GM21367 (cell line): ENCODE results near the gene SPATA33.

Experiments used
- ATAC-seq: cut with Tn5 transposase; IDR thresholded peaks from one replicate; pipeline ENCODE4 v1.9.1; 2021; ENCODE audit not compliant: unreplicated experiment

Gene SPATA33

DNA sequence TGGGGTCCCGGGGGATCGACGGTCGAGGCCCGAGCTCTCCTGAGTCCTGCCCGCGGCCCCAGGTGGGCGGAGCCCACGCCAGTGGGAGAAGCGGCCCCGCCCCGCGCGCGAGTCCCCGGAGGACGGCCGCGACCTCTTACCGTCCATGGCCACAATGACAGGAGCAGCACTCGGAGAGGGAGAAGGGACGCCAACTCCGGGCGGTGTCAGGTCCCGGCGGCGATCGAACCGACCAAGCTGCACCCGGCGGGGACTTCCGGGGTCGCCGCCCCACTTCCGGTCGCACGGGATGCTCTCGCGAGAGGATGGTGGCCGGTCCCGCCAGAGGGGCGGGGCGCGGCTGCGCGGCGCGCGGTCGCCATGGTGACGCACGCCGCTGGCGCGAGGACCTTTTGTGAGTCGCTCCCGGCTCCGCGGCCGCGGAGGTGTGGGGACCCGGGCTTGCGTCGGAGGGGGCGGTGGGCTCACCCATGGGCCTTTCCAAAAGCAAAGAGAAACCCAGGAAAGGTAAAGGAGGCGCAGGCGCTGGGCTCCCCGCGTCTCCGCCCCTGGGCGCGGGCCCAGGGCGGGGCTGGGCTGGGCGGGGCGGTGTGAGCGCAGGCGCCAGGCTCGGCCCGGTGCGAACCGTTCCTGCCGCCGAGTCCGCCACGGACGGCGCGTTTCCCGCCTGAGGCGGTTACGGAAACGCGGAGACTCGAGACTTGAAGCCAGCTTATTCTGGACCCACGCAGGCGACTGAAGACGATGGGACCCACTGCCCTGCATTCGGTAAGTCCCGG lies at the start of gene SPATA33, which contains the start of gene CHMP1A:
SPATA33 (plus strand) TSS at position 395 of the 779 bp plus-strand sequence; CDS start at position 471, 76 bp downstream.
CHMP1A (minus strand) TSS at position 267 of the 779 bp plus-strand sequence; CDS start at position 147, 120 bp downstream.
- ATAC-seq = peak; percentile 85

DNA sequence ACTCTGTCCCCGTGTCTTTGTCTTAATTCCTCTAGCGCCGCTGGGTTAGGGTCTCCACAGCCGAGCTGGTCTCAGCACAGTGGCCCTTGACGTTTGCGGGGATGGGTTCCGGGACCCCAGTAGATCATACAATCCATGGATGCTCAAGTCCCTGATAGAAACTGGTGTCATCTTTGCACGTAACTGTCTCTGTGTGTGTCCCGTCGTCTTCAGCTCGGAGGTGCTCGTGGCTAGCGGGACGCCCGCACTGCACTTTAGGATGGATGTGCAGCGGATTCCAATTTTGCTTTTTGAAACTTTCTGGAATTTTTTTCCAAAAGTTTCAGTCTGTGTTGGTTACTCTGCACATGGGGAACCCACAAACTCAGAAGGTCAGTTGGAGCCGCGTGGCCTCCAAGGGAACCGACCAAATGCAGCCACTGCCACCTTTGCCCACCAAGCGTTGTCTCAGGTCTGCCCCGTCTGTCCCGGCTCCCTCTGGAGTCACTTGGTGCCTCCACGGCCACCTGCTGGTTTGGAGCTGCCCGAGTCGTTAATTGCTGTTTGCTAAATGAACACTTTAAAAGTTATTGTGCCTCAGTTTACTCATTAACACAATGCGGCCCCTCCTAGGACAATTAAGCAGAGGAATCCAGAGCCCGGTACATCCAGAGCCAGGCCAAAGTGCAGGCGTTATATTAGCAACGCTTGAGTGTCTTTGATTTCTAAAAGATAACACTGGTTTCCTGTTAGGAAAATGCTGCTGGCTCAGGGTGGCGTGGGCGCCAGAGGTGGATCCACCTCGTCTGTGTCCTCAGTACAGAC lies 49.5 kb upstream of the SPATA33 start:
- no peak for ATAC-seq

DNA sequence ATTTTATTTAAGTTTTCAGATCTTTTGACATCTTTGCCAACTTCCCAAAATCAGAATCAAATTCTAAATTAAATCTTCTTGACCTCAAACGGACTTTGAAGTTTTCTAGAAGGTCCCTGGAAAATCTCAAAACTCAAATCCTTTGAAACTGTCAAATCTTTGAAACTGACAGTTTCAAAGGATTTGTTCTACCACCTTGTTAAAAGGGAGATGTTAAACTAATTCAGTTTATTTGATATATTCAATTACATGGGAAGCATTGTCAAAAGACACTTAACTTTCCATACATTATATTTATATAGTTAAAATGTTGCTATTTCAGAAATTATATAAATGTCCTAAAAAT lies 47.6 kb upstream of the SPATA33 start:
- no peak for ATAC-seq

DNA sequence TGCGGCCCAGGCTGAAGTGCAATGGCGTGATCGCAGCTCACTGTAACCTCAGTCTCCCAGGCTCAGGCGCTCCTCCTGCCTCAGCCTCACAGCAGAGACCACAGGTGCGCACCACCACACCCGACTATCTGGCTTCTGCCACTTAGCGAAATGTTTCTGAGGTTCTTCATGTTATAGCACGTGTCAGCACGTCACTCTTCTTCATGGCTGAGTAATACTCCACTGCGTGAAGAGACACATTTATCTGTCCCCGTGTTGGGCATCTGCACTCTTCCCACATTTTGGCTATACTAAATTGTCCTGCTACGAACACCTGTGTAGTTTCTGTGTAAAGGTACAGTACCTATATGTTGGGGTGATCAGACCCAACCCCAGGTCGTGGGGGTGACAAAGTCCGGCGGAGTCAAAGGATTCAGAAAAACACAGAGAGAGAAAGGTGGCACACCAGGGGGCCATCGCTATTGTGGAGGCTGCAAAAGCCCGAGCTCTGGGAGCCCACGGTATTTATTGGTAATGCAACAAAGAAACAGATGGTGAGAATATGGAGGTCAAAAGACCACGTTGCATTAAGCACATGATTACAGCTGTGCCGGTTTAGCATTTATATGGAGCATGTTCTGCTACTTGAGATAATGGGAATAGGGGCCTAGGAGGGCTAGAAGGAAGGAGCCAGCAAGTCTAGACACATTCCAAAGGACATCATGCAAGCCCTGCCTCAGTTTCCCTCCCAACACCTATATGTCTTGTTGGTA lies 45.0 kb upstream of the SPATA33 start:
- ATAC-seq = no peak

DNA sequence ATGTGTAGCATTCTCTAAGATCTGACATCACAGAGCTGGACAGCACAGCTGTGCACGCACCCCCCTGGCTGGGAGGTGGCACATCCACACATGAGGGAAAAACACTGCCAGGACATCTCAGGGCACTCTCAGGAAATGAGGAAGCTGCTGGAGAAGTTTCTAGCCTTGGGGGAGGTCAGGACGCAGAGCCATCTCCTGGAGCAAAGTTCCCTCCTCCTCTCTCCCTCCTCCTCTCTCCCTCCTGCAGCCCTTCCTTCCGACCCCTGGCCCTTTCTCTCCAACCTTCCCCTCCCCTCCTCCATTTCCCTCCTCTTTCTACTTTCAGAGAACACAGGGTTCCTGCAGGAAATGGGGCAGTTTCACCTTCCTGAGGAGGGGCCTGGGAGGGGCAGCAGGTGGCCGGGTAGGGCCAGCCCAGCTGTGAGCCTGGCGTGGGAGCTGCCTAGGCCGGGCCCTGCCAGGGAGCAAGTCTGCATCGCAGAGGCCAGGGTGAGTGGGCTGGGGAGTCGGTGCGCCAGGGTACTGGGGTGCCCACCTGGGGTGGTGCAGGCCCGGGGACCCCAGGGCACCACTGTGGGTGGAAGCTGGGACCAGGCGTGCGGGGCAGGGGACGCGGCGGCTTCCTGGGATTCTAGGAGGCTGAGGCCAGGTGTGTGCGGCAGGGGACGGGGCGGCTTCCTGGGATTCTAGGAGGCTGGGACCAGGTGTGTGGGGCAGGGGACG lies 44.2 kb upstream of the SPATA33 start, which contains the start of gene DPEP1:
DPEP1 (plus strand) TSS at position 412 of the 723 bp plus-strand sequence. CDS start 16,769 bp downstream, outside the sequence.
- ATAC-seq = no peak

DNA sequence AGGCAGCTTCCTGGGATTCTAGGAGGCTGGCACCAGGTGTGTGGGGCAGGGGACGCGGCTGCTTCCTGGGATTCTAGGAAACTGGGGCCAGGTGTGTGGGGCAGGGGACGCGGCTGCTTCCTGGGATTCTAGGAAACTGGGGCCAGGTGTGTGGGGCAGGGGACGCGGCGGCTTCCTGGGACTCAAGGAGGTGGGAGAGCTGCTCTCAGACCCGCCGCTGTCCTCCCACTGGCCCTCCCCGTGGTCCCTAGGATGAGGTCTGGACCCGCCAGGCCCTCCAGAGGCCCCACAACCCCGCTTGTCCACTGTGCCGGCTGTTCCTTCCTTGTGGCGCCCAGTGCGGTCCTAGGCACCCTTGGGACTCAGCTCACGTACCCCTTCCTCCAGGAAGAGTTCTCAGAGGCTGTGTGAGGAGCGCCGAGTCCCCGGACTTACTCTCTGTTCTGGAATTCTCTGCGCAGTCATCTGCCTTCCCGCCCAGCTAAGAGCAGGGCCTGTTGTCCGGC lies 43.6 kb upstream of the SPATA33 start:
- no peak for ATAC-seq

DNA sequence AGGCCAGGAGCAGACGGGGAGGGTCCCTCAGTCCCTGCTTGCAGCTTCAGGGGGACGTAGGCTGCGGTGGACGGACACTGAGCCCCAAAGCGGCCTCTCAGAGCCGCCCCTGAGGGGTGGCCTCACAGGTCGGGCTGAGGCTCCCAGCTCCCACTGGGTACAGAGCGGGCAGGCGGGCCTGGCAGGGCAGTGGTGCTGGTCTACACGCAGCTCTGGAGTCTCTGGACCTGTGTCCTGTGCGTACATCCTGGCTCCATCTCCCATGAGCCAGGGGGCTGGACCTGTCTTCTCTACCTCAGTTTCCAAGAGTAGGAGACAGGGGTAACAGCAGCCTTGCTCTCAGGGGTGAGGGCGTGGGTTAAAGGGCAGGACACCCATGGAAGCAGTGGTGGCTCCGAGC lies 42.5 kb upstream of the SPATA33 start:
- no peak for ATAC-seq

DNA sequence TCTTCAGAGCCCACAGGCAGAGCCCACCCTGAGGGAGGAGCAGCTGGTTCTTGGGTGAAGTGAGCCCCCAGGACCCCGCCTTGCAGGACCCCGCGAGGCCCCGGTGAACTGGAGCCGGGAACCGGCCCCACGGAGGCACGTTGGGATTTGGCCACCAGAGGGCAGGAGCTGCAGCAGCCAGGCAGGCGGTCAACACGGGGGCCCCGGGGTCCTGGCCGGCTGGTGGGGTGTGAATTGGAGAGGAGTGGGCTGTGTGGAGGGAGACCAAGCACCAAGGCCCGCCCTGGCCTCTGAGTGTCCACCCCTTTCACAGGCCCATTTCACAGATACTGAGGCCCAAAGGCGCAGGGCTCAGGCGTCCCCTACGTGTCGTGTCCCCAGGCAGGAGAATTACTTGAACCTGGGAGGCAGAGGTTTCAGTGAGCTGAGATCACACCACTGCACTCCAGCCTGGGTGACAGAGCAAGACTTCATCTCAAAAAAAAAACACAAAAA lies 42.0 kb upstream of the SPATA33 start:
- no peak for ATAC-seq

DNA sequence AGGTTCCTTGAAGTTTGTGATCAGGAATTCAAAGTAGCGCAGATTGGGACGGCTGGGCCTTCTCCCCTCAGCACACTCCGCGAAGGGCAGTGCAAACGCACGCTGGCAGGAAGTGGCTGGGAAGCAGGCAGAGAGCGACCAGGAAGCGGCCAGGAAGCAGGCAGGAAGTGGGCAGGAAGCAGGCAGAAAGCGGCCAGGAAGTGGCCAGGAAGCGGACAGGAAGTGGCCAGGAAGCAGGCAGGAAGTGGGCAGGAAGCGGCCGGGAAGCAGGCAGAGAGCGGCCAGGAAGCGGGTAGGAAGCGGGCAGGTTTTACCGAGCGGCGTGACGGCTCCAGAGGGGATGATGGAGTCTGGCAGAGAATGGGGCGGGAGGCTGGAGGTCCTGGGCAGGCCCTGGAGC lies 41.0 kb upstream of the SPATA33 start:
- no peak for ATAC-seq

DNA sequence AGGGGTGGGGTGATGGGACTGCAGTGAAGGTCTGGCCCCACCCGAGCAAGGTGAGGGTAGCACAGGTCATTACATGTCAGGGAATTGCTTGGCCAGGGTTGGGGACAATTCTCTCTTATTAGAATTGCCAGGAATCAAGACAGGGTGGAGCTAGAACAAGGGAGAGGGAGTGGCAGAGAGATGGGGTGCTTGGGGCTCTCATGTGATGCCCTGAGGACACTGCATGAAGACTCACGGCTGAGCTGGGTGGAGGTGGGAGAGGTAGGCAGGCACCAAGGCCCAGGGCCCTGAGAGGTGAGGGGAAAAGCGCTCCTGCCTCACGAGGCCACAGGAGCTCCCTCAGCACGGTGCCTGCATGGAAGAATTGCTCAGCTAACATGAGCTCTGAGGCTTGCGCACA lies 40.6 kb upstream of the SPATA33 start:
- no peak for ATAC-seq

DNA sequence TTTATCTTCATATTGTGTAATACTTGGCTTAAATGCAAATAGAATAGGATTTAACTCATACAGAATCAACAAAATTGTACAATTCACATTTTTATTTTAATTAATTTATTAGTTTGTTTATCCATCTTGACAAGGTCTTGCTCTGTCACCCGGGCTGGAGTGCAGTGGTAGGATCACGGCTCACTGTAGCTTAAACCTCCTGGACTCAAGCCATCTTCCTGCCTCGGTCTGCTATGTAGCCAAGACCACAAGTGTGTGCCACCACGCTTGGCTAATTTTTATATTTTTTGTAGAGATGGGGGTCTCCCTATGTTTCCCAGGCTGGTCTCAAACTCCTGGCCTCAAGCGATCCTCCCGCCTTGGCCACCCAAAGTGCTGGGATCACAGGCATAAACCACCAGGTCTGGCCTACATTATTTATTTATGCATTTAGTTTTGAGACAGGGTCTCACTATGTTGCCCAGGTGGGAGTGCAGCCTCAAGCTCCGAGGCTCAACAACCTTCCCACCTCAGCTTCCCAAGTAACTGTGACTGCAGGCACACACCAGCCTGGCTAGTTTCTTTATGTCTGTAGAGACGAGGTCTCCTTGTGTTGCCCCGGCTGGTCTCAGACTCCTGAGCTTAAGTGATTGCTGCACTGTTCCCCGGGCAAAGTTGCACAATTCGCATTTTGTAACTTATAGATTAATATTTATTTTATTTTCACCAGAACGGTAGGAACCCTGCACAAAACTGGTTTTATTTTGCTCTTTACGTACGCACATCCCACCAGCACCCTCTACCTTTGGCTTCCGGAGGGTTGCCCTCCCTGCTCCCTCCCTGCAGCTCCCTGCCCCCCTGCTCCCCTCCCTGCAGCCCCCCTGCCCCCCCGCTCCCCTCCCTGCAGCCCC lies 39.3 kb upstream of the SPATA33 start:
- no peak for ATAC-seq

DNA sequence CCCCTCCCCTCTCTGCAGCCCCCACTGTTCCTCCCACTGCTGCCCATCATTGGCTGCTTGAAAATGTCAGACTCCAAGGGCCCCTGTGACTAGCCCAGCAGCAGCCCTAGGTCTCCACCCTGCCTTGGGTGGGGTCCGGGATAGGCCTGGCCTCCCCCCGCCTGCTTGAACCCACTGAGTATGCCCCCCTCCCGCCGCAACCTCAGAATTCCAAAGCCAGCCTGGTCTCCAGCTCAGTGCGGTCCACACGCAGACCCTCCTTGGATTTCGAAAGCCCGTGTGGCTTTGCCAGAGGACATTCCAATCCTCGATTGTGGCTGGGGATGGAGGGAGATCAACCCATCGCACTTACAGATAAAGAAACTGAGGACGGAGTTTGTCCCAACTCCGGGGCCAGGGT lies 37.8 kb upstream of the SPATA33 start:
- ATAC-seq = no peak

DNA sequence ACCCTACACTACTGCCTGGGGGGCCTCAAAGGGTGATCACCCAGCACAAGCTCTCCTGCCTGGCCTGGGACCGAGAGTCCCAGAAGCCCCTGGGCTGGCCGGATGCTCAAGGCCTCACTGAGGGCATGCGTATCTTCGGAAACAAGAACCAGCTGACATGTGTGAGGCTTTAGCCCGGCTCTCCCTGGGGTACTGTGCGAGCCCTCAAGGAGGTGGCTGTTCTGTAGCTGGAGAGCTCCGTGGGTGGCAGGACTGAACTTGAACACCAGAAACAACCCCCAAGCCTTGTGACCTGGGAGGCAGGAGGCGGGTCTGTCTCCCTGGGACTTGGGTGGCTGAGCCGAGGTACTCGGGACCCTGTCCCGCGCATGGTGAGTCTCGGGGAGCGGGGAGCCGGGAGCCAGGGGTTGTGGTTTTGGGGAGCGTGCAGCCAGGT lies 37.2 kb upstream of the SPATA33 start:
- ATAC-seq = no peak

DNA sequence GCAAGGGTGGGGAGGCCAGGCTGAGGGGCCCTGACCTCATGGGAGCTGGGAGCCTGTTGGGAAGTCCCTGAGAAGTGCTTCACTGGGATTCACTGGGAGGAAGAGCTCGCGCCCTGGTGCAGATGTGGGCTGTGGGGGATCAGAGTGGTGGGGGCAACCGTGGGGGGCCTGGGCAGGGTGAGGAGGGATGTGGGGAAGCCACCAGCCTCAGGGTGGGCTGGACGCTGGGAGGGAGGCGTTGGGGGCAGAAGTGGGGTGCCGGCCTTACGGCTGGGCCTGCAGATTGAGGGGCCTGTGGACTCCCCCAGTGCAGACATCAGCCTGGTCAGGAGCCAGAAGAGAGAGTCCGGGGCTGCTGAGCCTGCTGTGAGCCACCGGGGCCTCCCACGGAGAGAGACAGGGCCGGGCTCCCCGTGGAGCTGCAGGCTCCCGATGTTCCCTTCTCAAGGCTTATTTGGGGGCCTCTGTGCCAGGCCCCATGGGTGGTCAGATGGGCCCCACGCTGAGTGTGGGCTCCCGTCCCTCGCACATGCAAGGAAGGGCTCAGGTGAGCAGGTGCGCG lies 36.4 kb upstream of the SPATA33 start:
- no peak for ATAC-seq

DNA sequence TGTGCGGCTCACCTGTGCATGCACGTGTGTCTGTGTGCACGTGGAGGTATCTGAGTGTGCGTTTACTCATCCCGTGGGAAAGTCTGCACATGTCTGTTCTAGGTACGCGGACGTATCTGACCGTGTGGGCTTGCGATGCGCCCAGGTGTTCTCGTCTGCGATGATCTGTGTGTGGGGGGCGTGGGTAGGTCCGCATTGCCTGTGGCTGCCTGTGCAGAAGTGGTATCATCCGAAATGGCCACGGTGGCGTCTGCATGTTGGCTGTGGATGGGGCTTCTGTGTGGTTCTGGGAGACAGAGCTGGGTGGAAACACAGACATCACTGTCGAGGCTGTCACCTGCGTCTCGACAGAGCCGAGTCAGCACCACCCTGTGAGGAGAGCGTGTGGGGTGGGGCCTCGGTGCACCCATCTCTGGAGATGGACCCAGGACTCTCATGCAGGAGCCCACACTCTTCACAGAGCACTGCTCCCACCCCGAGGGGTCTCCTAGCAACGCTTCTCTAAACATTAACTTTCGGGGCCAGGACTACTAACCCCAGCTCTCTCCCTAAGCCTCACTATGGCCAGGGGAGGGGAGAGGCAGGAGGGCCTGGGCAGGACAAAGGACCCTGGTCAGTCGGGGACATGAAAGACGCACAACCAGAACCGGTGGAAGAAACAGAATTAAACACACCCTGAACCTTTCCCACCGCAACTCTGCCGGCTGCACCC lies 35.8 kb upstream of the SPATA33 start:
- ATAC-seq = no peak

DNA sequence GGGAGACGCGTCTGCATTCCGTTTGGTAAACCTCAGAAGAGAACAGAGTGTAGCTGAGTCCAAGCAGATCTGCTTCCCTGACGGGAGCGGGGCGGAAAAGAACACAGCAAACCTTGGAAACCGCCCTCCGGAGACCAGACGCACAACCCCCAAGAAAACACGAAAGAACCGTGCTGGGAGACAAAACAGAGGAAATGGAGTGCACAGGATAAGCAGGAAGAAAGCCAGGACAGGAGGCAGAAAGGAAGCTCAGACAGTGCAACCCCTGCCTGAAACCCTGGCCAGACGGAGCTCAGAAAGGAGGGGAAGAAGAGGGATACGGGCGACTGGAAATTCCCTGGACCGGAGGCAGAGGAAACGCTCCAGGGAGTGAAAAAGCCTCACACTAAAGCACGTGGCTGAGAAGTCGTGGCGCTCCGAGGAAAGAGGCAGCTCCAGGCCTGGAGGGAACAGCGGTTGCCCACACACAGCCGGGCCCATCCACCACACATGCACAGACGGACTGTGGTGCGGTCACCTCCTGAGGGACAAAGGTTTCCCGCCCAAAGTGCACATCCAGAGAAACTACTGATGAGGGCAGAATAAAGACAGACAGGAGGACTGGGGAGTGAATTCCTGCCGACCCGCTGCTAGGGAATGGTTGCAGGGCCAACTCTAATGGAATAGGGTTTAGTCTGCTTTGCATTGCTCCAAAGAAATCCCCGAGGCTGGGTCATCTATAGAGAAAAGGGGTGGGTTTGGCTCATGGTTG lies 34.0 kb upstream of the SPATA33 start:
- no peak for ATAC-seq
